ENCODE results near the gene EML1.

Gene EML1

DNA sequence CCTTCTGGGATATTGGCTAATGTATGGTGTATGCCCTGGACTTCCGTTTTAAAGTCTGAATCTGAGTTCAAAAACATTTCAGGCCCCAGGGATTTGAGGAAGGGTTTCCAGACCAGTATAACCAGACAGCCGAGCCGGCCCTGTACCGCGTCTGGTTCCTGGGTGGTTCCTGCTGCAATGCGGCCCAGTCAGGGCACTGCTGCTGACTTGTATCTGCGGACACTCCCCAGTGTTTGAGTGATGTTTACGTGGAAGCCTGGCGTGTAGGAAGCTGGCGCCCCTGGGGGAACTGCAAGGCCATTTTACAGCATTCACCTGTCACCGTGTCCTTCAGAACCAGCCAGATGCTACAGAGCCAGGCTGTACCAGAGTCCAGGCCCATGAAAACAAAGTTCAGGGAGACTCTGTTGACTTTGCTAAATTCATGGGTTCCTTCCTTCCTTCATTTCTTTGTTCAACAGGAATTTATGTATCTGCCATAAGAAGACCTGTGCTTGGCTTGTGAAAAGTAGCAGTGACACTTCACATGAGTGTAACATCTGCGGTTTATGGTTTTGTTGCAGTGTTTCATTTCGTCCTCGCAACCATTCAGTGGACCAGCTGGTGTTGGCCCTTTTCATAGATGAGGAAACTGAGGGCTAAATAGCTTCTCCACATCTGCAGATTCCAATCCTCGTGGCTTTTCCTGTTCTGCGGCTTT, 16.8 kb downstream of the EML1 start:
- peaks cover 30% of the 10 kb centered on the region for H3K27me3 ChIP-seq (ENCODE audit: insufficient read depth, poor library complexity, severe bottlenecking)
- no peak for TF ChIP-seq GABPA (IDR thresholded peaks at IDR 0.05; ENCODE audit: low read depth)
- TF ChIP-seq, protein P1, sequence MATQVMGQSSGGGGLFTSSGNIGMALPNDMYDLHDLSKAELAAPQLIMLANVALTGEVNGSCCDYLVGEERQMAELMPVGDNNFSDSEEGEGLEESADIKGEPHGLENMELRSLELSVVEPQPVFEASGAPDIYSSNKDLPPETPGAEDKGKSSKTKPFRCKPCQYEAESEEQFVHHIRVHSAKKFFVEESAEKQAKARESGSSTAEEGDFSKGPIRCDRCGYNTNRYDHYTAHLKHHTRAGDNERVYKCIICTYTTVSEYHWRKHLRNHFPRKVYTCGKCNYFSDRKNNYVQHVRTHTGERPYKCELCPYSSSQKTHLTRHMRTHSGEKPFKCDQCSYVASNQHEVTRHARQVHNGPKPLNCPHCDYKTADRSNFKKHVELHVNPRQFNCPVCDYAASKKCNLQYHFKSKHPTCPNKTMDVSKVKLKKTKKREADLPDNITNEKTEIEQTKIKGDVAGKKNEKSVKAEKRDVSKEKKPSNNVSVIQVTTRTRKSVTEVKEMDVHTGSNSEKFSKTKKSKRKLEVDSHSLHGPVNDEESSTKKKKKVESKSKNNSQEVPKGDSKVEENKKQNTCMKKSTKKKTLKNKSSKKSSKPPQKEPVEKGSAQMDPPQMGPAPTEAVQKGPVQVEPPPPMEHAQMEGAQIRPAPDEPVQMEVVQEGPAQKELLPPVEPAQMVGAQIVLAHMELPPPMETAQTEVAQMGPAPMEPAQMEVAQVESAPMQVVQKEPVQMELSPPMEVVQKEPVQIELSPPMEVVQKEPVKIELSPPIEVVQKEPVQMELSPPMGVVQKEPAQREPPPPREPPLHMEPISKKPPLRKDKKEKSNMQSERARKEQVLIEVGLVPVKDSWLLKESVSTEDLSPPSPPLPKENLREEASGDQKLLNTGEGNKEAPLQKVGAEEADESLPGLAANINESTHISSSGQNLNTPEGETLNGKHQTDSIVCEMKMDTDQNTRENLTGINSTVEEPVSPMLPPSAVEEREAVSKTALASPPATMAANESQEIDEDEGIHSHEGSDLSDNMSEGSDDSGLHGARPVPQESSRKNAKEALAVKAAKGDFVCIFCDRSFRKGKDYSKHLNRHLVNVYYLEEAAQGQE (IDR thresholded peaks at IDR 0.05; ENCODE audit: insufficient replicate concordance, low read depth): no peak
- TF ChIP-seq SPI1 (IDR thresholded peaks at IDR 0.05; ENCODE audit: borderline replicate concordance, low read depth): no peak
- TF ChIP-seq, protein P2, sequence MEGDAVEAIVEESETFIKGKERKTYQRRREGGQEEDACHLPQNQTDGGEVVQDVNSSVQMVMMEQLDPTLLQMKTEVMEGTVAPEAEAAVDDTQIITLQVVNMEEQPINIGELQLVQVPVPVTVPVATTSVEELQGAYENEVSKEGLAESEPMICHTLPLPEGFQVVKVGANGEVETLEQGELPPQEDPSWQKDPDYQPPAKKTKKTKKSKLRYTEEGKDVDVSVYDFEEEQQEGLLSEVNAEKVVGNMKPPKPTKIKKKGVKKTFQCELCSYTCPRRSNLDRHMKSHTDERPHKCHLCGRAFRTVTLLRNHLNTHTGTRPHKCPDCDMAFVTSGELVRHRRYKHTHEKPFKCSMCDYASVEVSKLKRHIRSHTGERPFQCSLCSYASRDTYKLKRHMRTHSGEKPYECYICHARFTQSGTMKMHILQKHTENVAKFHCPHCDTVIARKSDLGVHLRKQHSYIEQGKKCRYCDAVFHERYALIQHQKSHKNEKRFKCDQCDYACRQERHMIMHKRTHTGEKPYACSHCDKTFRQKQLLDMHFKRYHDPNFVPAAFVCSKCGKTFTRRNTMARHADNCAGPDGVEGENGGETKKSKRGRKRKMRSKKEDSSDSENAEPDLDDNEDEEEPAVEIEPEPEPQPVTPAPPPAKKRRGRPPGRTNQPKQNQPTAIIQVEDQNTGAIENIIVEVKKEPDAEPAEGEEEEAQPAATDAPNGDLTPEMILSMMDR (IDR thresholded peaks at IDR 0.05; ENCODE audit: insufficient read depth, low read length): no peak
- no peak for TF ChIP-seq POLR2AphosphoS5 (IDR thresholded peaks at IDR 0.05; ENCODE audit: low read depth)
- H3K27ac ChIP-seq (replicated peaks): no peak overlapping the region
- no peak overlapping the region for H3K4me3 ChIP-seq (replicated peaks; ENCODE audit: insufficient read depth, low read length)
- DNase-seq (ENCODE audit: low read depth in 1 of 2, low spot score in 1 of 2): no peak

DNA sequence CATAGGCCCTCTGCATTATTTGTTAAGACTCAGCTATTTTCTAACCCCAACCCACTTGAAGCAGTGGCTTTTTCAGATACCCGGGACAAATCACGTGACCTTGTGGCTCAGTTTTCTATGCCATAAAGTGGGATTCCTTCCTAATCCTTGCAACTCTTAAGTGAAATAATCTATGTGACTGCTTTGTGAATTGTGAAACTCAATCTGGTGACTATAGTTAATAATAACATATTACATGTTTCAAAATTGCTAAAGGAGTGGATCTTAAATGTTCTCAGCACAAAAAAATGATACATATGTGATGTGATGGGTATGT, 17.3 kb downstream of the EML1 start:
- DNase-seq (ENCODE audit: low read depth in 1 of 2, low spot score in 1 of 2): no peak
- Histone ChIP-seq H3K4me3 (replicated peaks; ENCODE audit: insufficient read depth, low read length) (no peak overlapping the region), H3K27ac (replicated peaks) (no peak overlapping the region), H3K27me3 (ENCODE audit: insufficient read depth, poor library complexity, severe bottlenecking) (peaks cover 30% of the 10 kb centered on the region)
- TF ChIP-seq, protein P2 (IDR thresholded peaks at IDR 0.05; ENCODE audit: insufficient read depth, low read length): no peak

DNA sequence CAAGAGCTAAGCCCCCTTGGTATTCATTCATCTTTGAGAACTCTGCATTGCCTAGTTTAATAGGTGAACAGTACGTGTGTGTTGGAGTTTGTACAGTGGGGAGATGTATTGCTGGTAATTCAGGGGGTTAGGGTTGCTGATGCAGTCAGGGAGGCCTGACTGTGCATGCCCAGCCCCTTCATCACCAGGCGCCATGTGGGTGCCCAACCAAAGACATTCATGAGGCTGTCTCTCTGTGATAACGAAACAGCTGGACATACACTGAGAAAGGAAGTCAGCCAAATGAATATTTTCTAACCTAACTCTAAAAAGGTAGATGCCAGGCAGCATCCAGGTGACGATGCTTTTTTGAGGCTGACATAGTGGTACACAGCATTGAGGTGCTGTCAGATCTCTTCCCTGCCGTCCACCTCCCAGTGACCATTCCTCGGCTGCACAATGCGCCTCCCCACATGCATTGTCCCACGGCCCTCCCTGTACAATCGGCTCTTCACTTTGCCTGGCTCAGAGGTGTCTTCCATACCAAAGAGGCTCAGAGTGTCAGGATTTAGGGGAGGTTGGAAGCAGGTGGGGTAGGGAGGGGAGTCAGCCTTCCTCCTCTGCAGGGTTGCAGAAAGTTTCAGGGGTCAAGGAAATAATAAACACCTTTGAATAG, 19.0 kb downstream of the EML1 start:
- H3K4me3 ChIP-seq (replicated peaks; ENCODE audit: insufficient read depth, low read length): no peak overlapping the region
- peaks cover 31% of the 10 kb centered on the region for H3K27me3 ChIP-seq (ENCODE audit: insufficient read depth, poor library complexity, severe bottlenecking)
- no peak for DNase-seq (ENCODE audit: low read depth in 1 of 2, low spot score in 1 of 2)
- no peak for TF ChIP-seq POLR2AphosphoS5 (IDR thresholded peaks at IDR 0.05; ENCODE audit: low read depth)
- no peak for TF ChIP-seq GABPA (IDR thresholded peaks at IDR 0.05; ENCODE audit: low read depth)
- TF ChIP-seq, protein P2 (IDR thresholded peaks at IDR 0.05; ENCODE audit: insufficient read depth, low read length): no peak
- no peak for TF ChIP-seq SPI1 (IDR thresholded peaks at IDR 0.05; ENCODE audit: borderline replicate concordance, low read depth)
- TF ChIP-seq, protein P1 (IDR thresholded peaks at IDR 0.05; ENCODE audit: insufficient replicate concordance, low read depth): no peak
- H3K27ac ChIP-seq (replicated peaks): no peak overlapping the region

DNA sequence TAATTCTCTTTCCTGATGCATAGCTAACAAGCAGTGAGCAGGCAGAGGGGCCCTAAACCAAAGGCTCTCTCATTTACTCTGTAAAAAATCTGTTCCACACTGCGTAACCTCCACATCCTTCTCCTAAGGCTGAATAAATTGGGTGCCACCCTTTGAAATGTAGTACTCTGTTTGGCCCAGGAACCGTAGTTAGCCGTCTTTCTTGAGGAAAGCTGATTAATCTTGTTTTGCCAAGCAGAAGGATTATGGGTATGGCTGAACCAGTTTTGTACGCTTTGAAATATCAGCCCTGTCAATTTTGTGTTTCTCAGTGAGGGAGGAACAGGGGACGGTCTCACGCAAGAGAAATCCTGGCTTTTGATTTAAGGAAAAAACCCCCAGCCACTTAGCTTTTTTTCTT, 19.7 kb downstream of the EML1 start:
- no peak for DNase-seq (ENCODE audit: low read depth in 1 of 2, low spot score in 1 of 2)

More for the DNA sequence above, 19.7 kb downstream of the EML1 start:
- no peak overlapping the region for H3K4me3 ChIP-seq (replicated peaks; ENCODE audit: insufficient read depth, low read length)
- H3K27ac ChIP-seq (replicated peaks): no peak overlapping the region
- no peak for TF ChIP-seq GABPA (IDR thresholded peaks at IDR 0.05; ENCODE audit: low read depth)
- TF ChIP-seq, protein P2 (IDR thresholded peaks at IDR 0.05; ENCODE audit: insufficient read depth, low read length): no peak
- TF ChIP-seq, protein P1 (IDR thresholded peaks at IDR 0.05; ENCODE audit: insufficient replicate concordance, low read depth): no peak
- TF ChIP-seq POLR2AphosphoS5 (IDR thresholded peaks at IDR 0.05; ENCODE audit: low read depth): no peak
- TF ChIP-seq SPI1 (IDR thresholded peaks at IDR 0.05; ENCODE audit: borderline replicate concordance, low read depth): no peak
- peaks cover 31% of the 10 kb centered on the region for H3K27me3 ChIP-seq (ENCODE audit: insufficient read depth, poor library complexity, severe bottlenecking)
